Stimulated activated CD4-positive, alpha-beta T cell treated with anti-CD3 and anti-CD28 coated beads, Interleukin-2, amount 100 ng/mL, for 48 hours (primary cell): ENCODE data around the gene RUNX3.

Source experiments
- DNase-seq, 2 donors: peaks; one replicate each; pipeline ENCODE4 v3.0.0-alpha.2; 2020

The RUNX3 gene

DNA sequence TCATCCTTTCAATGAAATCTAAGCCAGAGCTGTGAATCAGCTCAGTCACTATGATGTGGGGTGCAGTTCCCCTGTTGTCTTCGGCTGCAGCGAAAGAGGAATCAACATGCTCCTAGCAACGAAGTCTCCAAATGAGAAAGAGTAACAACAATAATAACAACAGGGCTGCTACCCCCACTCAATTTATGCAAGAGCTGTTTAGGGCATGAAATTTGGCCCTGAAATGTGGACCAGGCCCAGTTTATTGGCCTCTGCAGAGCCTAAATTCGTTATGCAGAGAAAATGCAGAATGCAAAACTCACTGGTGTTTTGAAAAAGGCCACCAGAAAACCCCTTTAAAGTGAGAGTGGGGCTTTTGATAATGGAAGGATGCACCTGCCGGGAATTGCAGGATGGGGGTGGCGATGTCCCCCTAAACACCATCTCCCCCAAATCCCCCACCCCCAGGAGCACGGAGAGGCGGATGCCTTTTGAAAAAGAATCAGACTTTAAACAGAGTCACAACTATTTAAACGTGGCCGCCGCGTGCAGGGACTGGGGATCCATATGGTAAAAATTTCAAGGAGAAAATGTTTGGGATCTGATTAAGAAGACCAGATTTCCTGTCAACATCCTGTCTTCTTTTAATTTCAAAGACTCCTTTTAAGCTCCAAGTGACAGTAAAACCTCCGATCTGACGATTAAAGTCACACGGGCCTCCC is 1.9 kb downstream of the RUNX3 start:
- no peak for DNase-seq

GRCh38 chr1:24927473-24927872 is 2.6 kb downstream of the RUNX3 start:
- no peak for DNase-seq

DNA sequence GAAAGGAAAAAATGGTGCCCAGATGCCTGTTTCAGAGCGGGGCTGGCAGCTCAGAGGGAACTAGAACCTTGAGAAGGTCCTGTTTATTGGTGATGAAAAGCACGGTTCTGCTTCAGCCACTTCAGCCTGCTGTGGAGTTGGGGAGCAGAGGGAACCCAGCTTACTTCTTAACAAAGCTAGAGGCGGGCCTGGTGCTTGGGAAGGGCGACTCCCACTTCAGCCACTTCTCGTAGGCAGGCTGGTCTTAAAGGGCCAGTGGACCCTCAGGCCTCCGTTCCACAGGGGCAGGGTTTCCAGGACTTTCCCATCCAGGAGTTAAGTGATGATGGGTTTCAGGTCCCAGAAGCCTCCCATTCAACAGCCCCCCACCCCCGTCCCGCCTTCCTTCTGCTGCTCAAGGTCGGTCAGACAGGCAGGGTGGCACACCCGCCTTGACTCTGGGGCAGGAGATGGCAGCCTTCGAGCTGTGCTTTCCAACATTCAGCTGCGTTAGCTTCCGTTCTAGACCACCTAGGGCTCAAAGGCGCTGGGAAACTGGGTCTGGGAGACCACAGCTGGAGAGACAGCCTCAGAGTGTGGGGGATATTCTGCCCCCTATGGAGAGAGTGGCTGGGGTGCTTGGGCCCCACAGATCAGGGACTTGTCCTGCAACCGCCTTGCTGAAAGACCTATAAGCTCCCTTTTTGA is 3.4 kb downstream of the RUNX3 start:
- no peak for DNase-seq

DNA sequence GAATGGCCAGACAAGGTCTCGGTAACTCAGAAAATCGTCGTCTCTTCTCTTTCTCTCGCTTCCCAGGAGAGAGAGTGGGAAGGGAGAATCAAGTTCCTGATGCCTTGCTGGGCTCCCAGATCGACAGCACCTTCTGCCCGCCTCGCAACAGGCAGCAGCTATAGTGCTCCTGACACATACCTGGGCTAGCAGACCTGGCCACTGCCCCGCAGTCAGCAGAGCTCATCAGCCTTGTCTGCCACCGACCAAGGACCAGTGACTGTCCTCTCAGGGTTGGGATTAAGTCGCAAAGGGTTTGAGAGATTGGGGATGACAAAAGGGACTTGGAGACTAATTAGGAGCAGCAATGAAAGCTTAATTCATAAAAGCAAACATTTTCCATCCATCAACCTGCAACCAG is 4.1 kb downstream of the RUNX3 start:
- no peak for DNase-seq

- peak; percentile 69 to 73 for DNase-seq
These were observed 4.8 kb downstream of the RUNX3 start for GRCh38 chr1:24925082-24925779.

DNA sequence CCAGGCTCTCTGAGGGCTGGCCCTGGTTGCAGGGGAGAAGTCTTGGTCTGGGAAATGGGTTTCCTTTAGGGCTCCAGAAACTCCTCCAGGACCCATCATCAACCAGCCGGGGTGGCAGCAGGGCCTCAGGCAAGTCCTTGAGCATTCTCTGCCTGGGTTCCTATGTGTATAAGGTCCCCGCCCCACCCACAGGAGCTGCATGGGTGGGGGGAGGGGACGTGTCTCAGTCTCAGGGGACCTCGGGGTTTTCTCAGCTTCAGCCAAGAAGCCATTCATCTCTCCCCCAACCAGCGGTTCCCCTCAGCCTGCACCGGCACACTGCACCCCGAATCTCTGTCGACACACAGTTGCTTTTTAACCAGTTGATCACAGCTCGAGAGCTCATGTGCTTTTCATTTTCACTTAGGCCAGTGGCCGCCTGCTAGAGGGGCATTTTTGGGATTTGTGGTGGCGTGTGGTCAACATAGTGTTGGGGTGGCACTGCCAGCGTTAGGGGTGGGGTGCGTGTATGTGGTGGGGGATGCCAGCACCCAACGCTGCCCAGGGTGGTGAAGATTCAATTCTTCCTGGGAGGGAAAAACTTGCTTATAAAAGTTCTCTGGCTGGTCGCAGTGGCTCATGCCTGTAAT is 6.5 kb downstream of the RUNX3 start:
- no peak for DNase-seq

- DNase-seq, result no peak
These were observed 8.0 kb downstream of the RUNX3 start for GRCh38 chr1:24921938-24922662.

- DNase-seq, result no peak
These were observed 8.7 kb downstream of the RUNX3 start for GRCh38 chr1:24921412-24921811.

DNA sequence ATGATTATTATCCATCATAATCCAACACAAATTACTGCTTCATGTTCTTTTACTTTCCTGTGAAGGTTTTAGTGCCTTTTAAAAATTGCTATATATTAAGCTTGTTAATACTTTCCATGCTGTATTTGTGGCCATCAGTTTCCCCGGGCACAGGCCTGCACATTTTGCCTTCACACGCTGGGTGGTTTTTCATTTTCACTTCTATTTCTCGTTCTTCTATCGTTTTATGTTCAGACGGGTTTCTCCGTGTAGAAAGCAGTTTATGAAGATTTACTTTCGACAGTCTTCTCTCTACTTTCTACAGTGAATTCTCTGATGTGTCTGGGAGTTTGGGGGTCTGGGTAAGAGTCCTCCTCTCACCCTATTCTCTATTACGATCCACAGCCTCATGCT is 9.5 kb downstream of the RUNX3 start:
- DNase-seq, result no peak

DNA sequence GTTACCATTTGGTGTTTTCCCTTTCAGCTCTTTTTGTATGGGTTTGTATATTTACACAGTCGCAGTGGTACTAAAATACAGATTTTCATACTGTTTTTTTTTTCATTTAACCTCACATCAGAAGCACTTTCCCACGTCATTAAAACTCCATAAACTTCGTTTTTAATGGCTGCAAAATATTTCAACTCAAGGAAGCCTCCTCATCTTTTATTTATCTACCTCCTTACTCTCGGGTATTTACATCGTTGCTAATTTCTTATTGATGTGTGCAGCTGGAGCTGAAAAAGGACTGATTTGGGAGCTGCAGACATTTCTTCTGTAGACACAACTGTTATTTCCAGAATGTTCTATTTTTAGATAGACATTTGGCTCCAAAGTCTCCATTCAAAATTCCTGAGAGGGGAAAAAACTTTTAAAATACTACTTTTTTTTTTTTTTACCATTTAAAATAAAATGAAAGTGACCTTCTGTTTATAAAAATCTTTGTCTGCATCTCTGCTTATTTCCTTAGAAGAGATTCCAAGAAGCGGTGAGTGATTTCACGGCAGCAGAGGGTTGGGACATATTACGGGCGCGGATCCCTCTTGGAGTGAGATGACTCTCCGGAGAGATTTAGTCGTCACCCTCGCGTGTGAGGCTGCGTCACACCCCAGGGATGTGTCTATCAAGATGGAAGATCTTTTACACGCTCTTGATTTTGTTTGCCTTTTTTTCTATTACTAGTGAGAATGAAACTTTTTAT is 10.1 kb downstream of the RUNX3 start:
- DNase-seq, result no peak

DNA sequence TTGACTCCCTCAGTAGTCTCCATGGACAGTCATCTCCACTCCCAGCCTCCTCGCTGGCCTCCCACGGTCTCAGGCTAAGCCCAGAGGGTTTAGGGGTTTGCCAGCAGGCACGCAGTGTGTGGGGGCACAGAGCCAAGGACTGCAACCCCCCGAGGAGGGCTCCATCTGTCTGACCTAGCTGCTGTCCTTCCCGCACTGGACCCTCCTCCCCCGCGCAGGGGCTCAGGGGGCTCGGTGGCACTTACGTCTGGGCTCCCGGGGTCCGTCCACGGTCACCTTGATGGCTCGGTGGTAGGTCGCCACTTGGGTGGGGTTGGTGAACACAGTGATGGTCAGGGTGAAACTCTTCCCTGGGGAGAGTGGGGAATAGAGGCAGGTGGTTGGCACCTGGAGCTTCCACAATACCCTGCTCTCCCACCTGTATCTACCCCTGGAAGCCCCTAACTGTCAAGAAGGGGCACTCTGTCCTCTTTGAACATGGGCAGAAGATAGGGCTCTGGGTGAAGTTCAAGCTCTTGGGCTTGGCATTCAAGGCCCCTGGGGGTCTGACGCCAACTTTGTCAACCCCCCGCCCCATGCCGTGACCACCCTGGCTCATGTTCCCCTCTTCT is 11.0 kb downstream of the RUNX3 start:
- DNase-seq, result no peak

DNA sequence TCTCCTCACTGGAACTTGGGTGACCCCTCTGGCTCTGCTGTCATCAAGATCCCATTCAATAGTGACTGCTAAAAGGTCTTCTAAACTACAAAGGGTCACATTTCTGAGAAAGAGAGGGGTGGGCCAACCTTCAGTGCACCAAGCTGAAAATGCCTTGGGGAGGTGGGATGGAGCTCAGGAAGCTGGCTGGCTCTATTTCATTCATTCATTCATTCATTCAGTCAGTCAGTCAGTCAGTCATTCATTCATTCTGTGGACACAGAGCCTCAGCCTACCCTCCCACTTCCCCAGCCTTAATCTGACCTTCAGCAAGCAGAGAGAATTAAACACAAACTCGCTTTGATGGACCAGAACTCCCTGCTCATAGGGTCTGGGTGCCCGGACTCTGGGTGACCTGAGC is 11.7 kb downstream of the RUNX3 start:
- DNase-seq, result no peak

GRCh38 chr1:24917327-24918074 is 12.6 kb downstream of the RUNX3 start:
- no peak for DNase-seq

DNA sequence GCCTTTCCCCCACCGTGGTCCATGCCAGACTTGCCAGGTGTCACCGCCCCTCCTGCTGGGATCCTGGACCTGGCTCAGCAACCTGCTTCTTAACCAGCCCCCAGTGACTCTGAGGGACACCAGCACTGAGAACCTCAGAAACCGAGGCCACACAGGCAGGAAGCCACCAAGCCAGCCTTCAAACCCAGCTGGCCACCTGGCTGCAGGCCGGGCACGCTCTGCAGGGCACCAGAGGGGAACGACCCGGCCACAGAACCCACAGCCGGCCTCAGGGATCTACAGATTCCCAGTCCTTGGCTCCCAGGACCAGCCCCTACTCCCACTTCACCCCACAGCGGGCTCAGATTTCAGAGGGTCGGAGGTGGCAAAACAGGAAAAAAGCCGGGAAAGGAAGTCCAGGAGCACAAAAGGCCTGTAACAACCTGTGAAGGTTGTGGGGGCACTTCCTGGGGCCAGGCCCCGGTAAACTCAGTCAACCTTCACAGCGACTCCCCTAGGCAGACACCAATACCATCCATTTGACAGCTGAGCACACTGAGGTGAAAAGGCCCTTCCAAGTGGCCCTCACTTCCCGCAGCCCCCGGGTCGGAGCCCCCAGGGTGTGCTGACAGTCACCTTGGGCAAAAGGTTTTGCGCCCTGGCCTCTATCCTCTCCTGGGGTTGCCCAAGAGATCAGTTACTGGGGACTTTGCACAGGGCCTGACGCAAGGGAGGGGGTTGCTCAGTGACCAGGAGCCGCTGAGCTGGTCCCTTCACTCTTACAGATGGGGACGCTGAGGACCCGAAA is 14.1 kb downstream of the RUNX3 start:
- no peak for DNase-seq

- no peak for DNase-seq
These were observed 15.6 kb downstream of the RUNX3 start for GRCh38 chr1:24914226-24915069.

- DNase-seq, result no peak
These were observed 16.4 kb downstream of the RUNX3 start for GRCh38 chr1:24913616-24914225.

GRCh38 chr1:24913274-24913604 is 16.8 kb downstream of the RUNX3 start:
- DNase-seq, result no peak

DNA sequence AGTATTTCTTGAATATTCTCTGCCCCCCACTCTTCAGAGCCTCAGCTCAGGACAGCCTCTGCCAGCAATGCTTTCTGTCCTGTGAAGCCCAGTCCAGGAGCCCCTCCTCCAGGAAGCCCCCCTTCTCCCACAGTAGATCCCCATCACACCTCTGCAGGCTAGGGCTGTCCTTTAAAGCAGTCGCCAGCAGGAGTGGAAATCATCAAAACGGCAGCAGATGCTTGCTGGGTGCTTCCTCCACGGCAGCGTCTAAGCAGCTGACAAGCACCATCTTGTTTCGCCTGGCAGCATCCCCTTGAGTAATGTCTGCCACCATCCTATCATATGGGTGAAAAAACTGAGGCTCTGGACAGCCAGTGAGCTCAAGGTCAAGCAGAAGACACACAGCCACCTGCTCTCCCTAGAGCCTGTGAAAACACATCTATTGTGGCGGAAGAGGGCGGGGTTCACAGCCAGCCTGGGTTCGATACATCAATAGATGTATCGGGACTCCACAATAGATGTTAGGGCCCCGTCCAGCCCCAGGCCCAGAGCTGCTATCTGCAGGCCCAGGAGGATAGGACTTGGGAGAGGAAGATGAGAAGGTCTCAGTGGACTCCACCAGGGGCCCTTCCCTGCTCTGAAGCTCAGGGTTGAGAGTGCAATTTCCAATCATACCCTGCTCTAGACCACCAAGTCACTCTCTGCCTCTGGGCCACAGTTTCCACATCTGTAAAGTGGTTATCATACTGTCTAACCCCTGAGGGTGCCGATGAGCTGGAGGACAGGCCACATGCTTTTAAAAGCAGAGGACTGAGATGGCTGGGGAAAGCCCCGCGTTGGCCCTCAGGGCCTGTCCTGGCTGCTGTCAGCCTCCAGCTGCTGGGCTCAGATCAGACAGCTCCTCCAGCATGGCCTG is 17.5 kb downstream of the RUNX3 start:
- DNase-seq, result no peak
